Mammary epithelial cell (primary cell): ENCODE measurements around the gene SCIN.

ENCODE experiments used
- CTCF ChIP-seq, 2 donors: IDR thresholded peaks in 1 of 2; conservative IDR thresholded peaks in 1 of 2; 2 replicates each; pipeline ENCODE4 v1.5.1; 2011 to 2012; ENCODE audit warnings: inconsistent platforms in 2 of 2, low read length in 2 of 2, mild to moderate bottlenecking in 2 of 2, control low read depth in 1 of 2, low read depth in 1 of 2; ENCODE audit not compliant: insufficient read depth in 1 of 2; ENCODE audit errors: extremely low read depth in 1 of 2
- EZH2 ChIP-seq: IDR thresholded peaks from 2 replicates; pipeline ENCODE4 v1.6.1; 2012; ENCODE audit warnings: low read length, inconsistent platforms, borderline replicate concordance

- no peak for TF ChIP-seq CTCF (conservative IDR thresholded peaks at IDR 0.05 in 1 of 2, IDR thresholded peaks at IDR 0.05 in 1 of 2; ENCODE audit: extremely low read depth in 1 of 2, insufficient read depth in 1 of 2, low read depth in 1 of 2, low read length in 2 of 2)
- TF ChIP-seq EZH2: no peak
Observed at GRCh38 chr7:12670743-12671520, 100.4 kb downstream of the SCIN start.
